ENCODE results near the gene RNF215. TPM values are rescaled to one million over a fixed set of nuclear protein-coding genes. Genes with fewer than 3 reads are reported as not detected.

Gene RNF215
- total and polyA plus RNA-seq, 2 of the 13 experiments (the other 11 are each of a cell fraction or from before 2014, with no cell fraction given) = 5.3 to 6.1 TPM

GRCh38 chr22:30390974-30391691 lies 3.9 kb upstream of the RNF215 start (continued):
- TF ChIP-seq ZNF343 (CRISPR knock-in tag; IDR thresholded peaks at IDR 0.05) (no peak), ZMYM4 (CRISPR knock-in tag; IDR thresholded peaks at IDR 0.05) (no peak), ZNF883 (CRISPR knock-in tag; IDR thresholded peaks at IDR 0.05; ENCODE audit: not compliant biosample characterization) (no peak), NR1H2 (CRISPR knock-in tag; IDR thresholded peaks at IDR 0.05; ENCODE audit: borderline replicate concordance, low read depth) (no peak), SRSF9 (IDR thresholded peaks at IDR 0.05; ENCODE audit: borderline replicate concordance, insufficient read depth, low read depth, low read length, poor library complexity, severe bottlenecking) (no peak), NKX3-1 (CRISPR knock-in tag; IDR thresholded peaks at IDR 0.05) (no peak), E2F5 (CRISPR knock-in tag; conservative IDR thresholded peaks at IDR 0.05) (no peak), BCLAF1 (IDR thresholded peaks at IDR 0.05) (no peak), FOXK1 (CRISPR knock-in tag; IDR thresholded peaks at IDR 0.05; ENCODE audit: borderline replicate concordance, low read depth) (0 out of 2 replicates have a peak, but pooled peaks have one; percentile 59), ZNF18 (CRISPR knock-in tag; IDR thresholded peaks at IDR 0.05; ENCODE audit: insufficient replicate concordance) (no peak), ZHX2 (IDR thresholded peaks at IDR 0.05; ENCODE audit: low read depth) (no peak), ZHX2 (CRISPR knock-in tag; IDR thresholded peaks at IDR 0.05; ENCODE audit: borderline replicate concordance) (no peak), ZBTB7A (CRISPR knock-in tag; IDR thresholded peaks at IDR 0.05) (0 out of 2 replicates have a peak, but pooled peaks have one; percentile 44), ZNF574 (CRISPR knock-in tag; IDR thresholded peaks at IDR 0.05) (no peak)
